IPS DF 4.7 (cell line): ENCODE measurements around the gene ZBTB9.

ENCODE experiments used
- DNase-seq: peaks from one replicate; pipeline ENCODE4 v3.0.0-alpha.2; 2013; ENCODE audit warnings: low spot score; ENCODE audit errors: extremely low read depth

The ZBTB9 gene

GRCh38 chr6:33454009-33454946 is at the start of gene ZBTB9:
Gene ZBTB9, plus strand, starts transcription at chr6:33454576. Its CDS starts 525 bp downstream, at chr6:33455101.
- peak; percentile 76 for DNase-seq

- no peak for DNase-seq
Observed at GRCh38 chr6:33404884-33405283, 49.5 kb upstream of the ZBTB9 start.

GRCh38 chr6:33405386-33405940 is 48.9 kb upstream of the ZBTB9 start:
- no peak for DNase-seq

- DNase-seq: no peak
Observed at GRCh38 chr6:33406126-33406525, 48.2 kb upstream of the ZBTB9 start.

GRCh38 chr6:33407132-33407718 is 47.2 kb upstream of the ZBTB9 start:
- DNase-seq: no peak

- DNase-seq: no peak
Observed at GRCh38 chr6:33410050-33410710, 44.2 kb upstream of the ZBTB9 start.

GRCh38 chr6:33410711-33411631 is 43.4 kb upstream of the ZBTB9 start, which contains the start of gene PHF1:
Gene PHF1, plus strand, starts transcription at chr6:33411014. Its CDS starts 1,250 bp downstream, at chr6:33412264.
- DNase-seq: no peak

- no peak for DNase-seq
Observed at GRCh38 chr6:33411632-33412005, 42.8 kb upstream of the ZBTB9 start.

GRCh38 chr6:33412140-33413009 is 42.0 kb upstream of the ZBTB9 start:
- no peak for DNase-seq

- DNase-seq: no peak
Observed at GRCh38 chr6:33413241-33414120, 40.9 kb upstream of the ZBTB9 start.

- no peak for DNase-seq
Observed at GRCh38 chr6:33414592-33415271, 39.6 kb upstream of the ZBTB9 start.

GRCh38 chr6:33415831-33416230 is 38.5 kb upstream of the ZBTB9 start:
- no peak for DNase-seq

- no peak for DNase-seq
Observed at GRCh38 chr6:33416386-33417127, 37.8 kb upstream of the ZBTB9 start.

GRCh38 chr6:33417128-33417902 is 37.1 kb upstream of the ZBTB9 start:
- DNase-seq: no peak

GRCh38 chr6:33417903-33418689 is 36.3 kb upstream of the ZBTB9 start, which contains the start of gene CUTA:
Gene CUTA, minus strand, starts transcription at chr6:33418107. Its CDS starts 107 bp downstream, at chr6:33418000.
- DNase-seq: peak; percentile 98
